ENCODE data around the gene KRCC1.
A peak's percentile ranks its signal among the peaks of the same experiment; 100 is the strongest.
"Not testable (repeated sequence)": the region's sequence is repeated elsewhere in the genome, so short reads cannot be mapped to it uniquely, and the experiment has no call there.

KRCC1 gene

GRCh38 chr2:88077080-88077479 is 21.5 kb upstream of the KRCC1 start:
- no peak for DNase-seq (ENCODE audit: low spot score)

GRCh38 chr2:88074854-88075292 is 19.3 kb upstream of the KRCC1 start:
- no peak for DNase-seq (ENCODE audit: low spot score)

- DNase-seq (ENCODE audit: low spot score) = no peak
Observed at GRCh38 chr2:88074150-88074549, 18.6 kb upstream of the KRCC1 start.

- DNase-seq (ENCODE audit: low spot score) = no peak
Observed at GRCh38 chr2:88071365-88071764, 15.8 kb upstream of the KRCC1 start.

- DNase-seq (ENCODE audit: low spot score) = no peak
Observed at GRCh38 chr2:88070055-88070454, 14.5 kb upstream of the KRCC1 start.

GRCh38 chr2:88069117-88069516 is 13.5 kb upstream of the KRCC1 start:
- DNase-seq (ENCODE audit: low spot score) = no peak

- DNase-seq (ENCODE audit: low spot score) = no peak
Observed at GRCh38 chr2:88068044-88068443, 12.5 kb upstream of the KRCC1 start.

GRCh38 chr2:88067598-88067997 is 12.0 kb upstream of the KRCC1 start, which contains the start of gene SMYD1:
Gene SMYD1, plus strand, starts transcription at chr2:88067825. Its CDS starts 40 bp downstream, at chr2:88067865.
- no peak for DNase-seq (ENCODE audit: low spot score)

- DNase-seq (ENCODE audit: low spot score) = no peak
Observed at GRCh38 chr2:88067189-88067588, 11.6 kb upstream of the KRCC1 start.

GRCh38 chr2:88066543-88066942 is 11.0 kb upstream of the KRCC1 start:
- no peak for DNase-seq (ENCODE audit: low spot score)

GRCh38 chr2:88061295-88061694 is 5.7 kb upstream of the KRCC1 start:
- no peak for DNase-seq (ENCODE audit: low spot score)

GRCh38 chr2:88060907-88061275 is 5.3 kb upstream of the KRCC1 start:
- no peak for DNase-seq (ENCODE audit: low spot score)

GRCh38 chr2:88059979-88060906 is 4.7 kb upstream of the KRCC1 start:
- peak; percentile 71 for DNase-seq (ENCODE audit: low spot score)

- no peak for DNase-seq (ENCODE audit: low spot score)
Observed at GRCh38 chr2:88058191-88058590, 2.6 kb upstream of the KRCC1 start.

- no peak for DNase-seq (ENCODE audit: low spot score)
Observed at GRCh38 chr2:88057437-88057844, 1.9 kb upstream of the KRCC1 start.

- no peak for DNase-seq (ENCODE audit: low spot score)
Observed at GRCh38 chr2:88054782-88055370, 707 bp downstream of the KRCC1 start.

GRCh38 chr2:88053934-88054781 is 1.4 kb downstream of the KRCC1 start:
- no peak for DNase-seq (ENCODE audit: low spot score)

GRCh38 chr2:88053296-88053695 is 2.3 kb downstream of the KRCC1 start:
- no peak for DNase-seq (ENCODE audit: low spot score)

- no peak for DNase-seq (ENCODE audit: low spot score)
Observed at GRCh38 chr2:88051792-88052191, 3.8 kb downstream of the KRCC1 start.

- no peak for DNase-seq (ENCODE audit: low spot score)
Observed at GRCh38 chr2:88049622-88050021, 6.0 kb downstream of the KRCC1 start.

GRCh38 chr2:88048541-88048940 is 7.0 kb downstream of the KRCC1 start:
- DNase-seq (ENCODE audit: low spot score) = no peak

GRCh38 chr2:88045561-88045960 is 10.0 kb downstream of the KRCC1 start:
- DNase-seq (ENCODE audit: low spot score) = not testable (repeated sequence)

Data from globus pallidus (tissue), 1 donor.